ENCODE results near the gene MRPL14. TPM values are rescaled to one million over a fixed set of nuclear protein-coding genes. Genes with fewer than 3 reads are reported as not detected.

MRPL14 gene
- total and polyA plus RNA-seq, 4 donors, result 34.6 to 118 (median 40.9) TPM

GRCh38 chr6:44090465-44090864, 36.8 kb downstream of the MRPL14 start:
- WGBS, result 96% methylated on average over 5 of the region's 5 CpGs
- Histone ChIP-seq H3K27ac (ENCODE audit: low read depth in 1 of 2, low read length in 2 of 2) (no peak overlapping the region), H3K27me3 (ENCODE audit: control insufficient read depth in 4 of 4, insufficient read depth in 4 of 4, low read length in 3 of 4) (no peaks in the 10 kb centered on the region), H3K9me3 (ENCODE audit: control insufficient read depth in 4 of 4, low read length in 3 of 4) (no peaks in the 10 kb centered on the region), H3K4me1 (ENCODE audit: control insufficient read depth in 4 of 4, insufficient read depth in 4 of 4, low read length in 3 of 4) (peaks cover 6 to 25% (median 22%) of the 10 kb centered on the region in 4 donors), H3K9ac (ENCODE audit: low read depth in 1 of 2, low read length in 2 of 2) (no peak overlapping the region), H3K36me3 (ENCODE audit: control insufficient read depth in 4 of 4, insufficient read depth in 3 of 4, low read depth in 1 of 4, low read length in 3 of 4) (no peaks in the 10 kb centered on the region), H3K4me3 (ENCODE audit: low read depth in 1 of 3, low read length in 3 of 3) (no peak overlapping the region)
- no peak for DNase-seq (ENCODE audit: low spot score)
- TF ChIP-seq ATF3 (IDR thresholded peaks at IDR 0.05), result no peak
- no peak for TF ChIP-seq JUND (IDR thresholded peaks at IDR 0.05)
- TF ChIP-seq EGR1 (IDR thresholded peaks at IDR 0.05; ENCODE audit: low read depth in 2 of 2), result no peak
- no peak for TF ChIP-seq MAX (IDR thresholded peaks at IDR 0.05)
- no peak for TF ChIP-seq HNF4A (conservative IDR thresholded peaks at IDR 0.05)
- TF ChIP-seq FOXA2 (IDR thresholded peaks at IDR 0.05), result no peak
- no peak for TF ChIP-seq GABPA (IDR thresholded peaks at IDR 0.05 in 1 of 2, conservative IDR thresholded peaks at IDR 0.05 in 1 of 2)
- TF ChIP-seq FOXA1 (IDR thresholded peaks at IDR 0.05), result no peak
- TF ChIP-seq CTCF (IDR thresholded peaks at IDR 0.05; ENCODE audit: low read depth, low read length, missing input control), result no peak
- no peak for TF ChIP-seq YY1 (IDR thresholded peaks at IDR 0.05)
- no peak for TF ChIP-seq RXRA (IDR thresholded peaks at IDR 0.05)
- TF ChIP-seq REST (IDR thresholded peaks at IDR 0.05), result no peak
- TF ChIP-seq TAF1 (conservative IDR thresholded peaks at IDR 0.05), result no peak
- TF ChIP-seq HNF4G (IDR thresholded peaks at IDR 0.05), result no peak
- no peak for TF ChIP-seq NR2F2 (IDR thresholded peaks at IDR 0.05)

GRCh38 chr6:44088827-44089590, 38.2 kb downstream of the MRPL14 start:
- 93% methylated on average over 11 of the region's 11 CpGs for WGBS
- H3K9ac ChIP-seq (ENCODE audit: low read depth in 1 of 2, low read length in 2 of 2), result no peak overlapping the region
- H3K4me1 ChIP-seq (ENCODE audit: control insufficient read depth in 4 of 4, insufficient read depth in 4 of 4, low read length in 3 of 4), result peaks cover 3 to 14% (median 11%) of the 10 kb centered on the region in 4 donors
- H3K27me3 ChIP-seq (ENCODE audit: control insufficient read depth in 4 of 4, insufficient read depth in 4 of 4, low read length in 3 of 4), result no peaks in the 10 kb centered on the region
- DNase-seq (ENCODE audit: low spot score), result no peak
- no peak overlapping the region for H3K27ac ChIP-seq (ENCODE audit: low read depth in 1 of 2, low read length in 2 of 2)
- H3K9me3 ChIP-seq (ENCODE audit: control insufficient read depth in 4 of 4, low read length in 3 of 4), result no peaks in the 10 kb centered on the region
- H3K36me3 ChIP-seq (ENCODE audit: control insufficient read depth in 4 of 4, insufficient read depth in 3 of 4, low read depth in 1 of 4, low read length in 3 of 4), result no peaks in the 10 kb centered on the region
- H3K4me3 ChIP-seq (ENCODE audit: low read depth in 1 of 3, low read length in 3 of 3), result no peak overlapping the region
- TF ChIP-seq RAD21 (IDR thresholded peaks at IDR 0.05) (no peak), ATF3 (IDR thresholded peaks at IDR 0.05) (no peak), EGR1 (IDR thresholded peaks at IDR 0.05; ENCODE audit: low read depth in 2 of 2) (no peak), YY1 (IDR thresholded peaks at IDR 0.05) (no peak), JUND (IDR thresholded peaks at IDR 0.05) (no peak), SP1 (IDR thresholded peaks at IDR 0.05) (no peak), RXRA (IDR thresholded peaks at IDR 0.05) (no peak), TAF1 (conservative IDR thresholded peaks at IDR 0.05) (no peak), GABPA (IDR thresholded peaks at IDR 0.05 in 1 of 2, conservative IDR thresholded peaks at IDR 0.05 in 1 of 2) (no peak), MAX (IDR thresholded peaks at IDR 0.05) (no peak), FOXA2 (IDR thresholded peaks at IDR 0.05) (no peak), HNF4A (conservative IDR thresholded peaks at IDR 0.05) (no peak), HNF4G (IDR thresholded peaks at IDR 0.05) (no peak), NR2F2 (IDR thresholded peaks at IDR 0.05) (no peak), ZBTB33 (IDR thresholded peaks at IDR 0.05) (no peak), CTCF (IDR thresholded peaks at IDR 0.05; ENCODE audit: low read depth, low read length, missing input control) (no peak), FOXA1 (IDR thresholded peaks at IDR 0.05) (no peak)

Data from liver (tissue), 9 donors.